Measurements from ENCODE around the gene SOBP.

DNA sequence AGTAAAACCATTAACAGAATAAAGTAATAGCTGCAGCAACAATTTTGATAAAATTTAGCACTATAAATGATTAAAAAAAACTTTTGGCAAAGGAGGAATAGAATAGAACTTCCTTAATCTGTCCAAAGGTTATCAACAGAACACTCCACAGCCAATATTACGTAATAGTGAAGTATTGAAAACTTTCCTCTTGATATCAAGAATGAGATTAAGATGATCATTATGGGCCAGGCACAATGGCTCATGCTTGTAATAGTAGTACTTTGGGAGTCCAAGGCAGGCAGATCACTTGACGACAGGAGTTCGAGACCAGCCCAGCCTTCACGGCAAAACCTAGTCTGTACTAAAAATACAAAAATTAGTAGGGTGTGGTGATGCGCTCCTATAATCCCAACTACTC, 26.0 kb downstream of the SOBP start:
- TF ChIP-seq, protein P1, sequence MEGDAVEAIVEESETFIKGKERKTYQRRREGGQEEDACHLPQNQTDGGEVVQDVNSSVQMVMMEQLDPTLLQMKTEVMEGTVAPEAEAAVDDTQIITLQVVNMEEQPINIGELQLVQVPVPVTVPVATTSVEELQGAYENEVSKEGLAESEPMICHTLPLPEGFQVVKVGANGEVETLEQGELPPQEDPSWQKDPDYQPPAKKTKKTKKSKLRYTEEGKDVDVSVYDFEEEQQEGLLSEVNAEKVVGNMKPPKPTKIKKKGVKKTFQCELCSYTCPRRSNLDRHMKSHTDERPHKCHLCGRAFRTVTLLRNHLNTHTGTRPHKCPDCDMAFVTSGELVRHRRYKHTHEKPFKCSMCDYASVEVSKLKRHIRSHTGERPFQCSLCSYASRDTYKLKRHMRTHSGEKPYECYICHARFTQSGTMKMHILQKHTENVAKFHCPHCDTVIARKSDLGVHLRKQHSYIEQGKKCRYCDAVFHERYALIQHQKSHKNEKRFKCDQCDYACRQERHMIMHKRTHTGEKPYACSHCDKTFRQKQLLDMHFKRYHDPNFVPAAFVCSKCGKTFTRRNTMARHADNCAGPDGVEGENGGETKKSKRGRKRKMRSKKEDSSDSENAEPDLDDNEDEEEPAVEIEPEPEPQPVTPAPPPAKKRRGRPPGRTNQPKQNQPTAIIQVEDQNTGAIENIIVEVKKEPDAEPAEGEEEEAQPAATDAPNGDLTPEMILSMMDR (tag by site-specific recombination; IDR thresholded peaks at IDR 0.05) = no peak
- TF ChIP-seq SCRT1 (tag by site-specific recombination; IDR thresholded peaks at IDR 0.05; ENCODE audit: borderline replicate concordance) (no peak), ZNF133 (tag by site-specific recombination; IDR thresholded peaks at IDR 0.05) (no peak), REPIN1 (tag by site-specific recombination; IDR thresholded peaks at IDR 0.05; ENCODE audit: low read depth) (no peak), ZNF274 (IDR thresholded peaks at IDR 0.05; ENCODE audit: low read length) (no peak), ZNF274 (tag by site-specific recombination; IDR thresholded peaks at IDR 0.05; ENCODE audit: borderline replicate concordance) (no peak), ZBTB21 (tag by site-specific recombination; IDR thresholded peaks at IDR 0.05) (no peak)
- TF ChIP-seq, protein P2, sequence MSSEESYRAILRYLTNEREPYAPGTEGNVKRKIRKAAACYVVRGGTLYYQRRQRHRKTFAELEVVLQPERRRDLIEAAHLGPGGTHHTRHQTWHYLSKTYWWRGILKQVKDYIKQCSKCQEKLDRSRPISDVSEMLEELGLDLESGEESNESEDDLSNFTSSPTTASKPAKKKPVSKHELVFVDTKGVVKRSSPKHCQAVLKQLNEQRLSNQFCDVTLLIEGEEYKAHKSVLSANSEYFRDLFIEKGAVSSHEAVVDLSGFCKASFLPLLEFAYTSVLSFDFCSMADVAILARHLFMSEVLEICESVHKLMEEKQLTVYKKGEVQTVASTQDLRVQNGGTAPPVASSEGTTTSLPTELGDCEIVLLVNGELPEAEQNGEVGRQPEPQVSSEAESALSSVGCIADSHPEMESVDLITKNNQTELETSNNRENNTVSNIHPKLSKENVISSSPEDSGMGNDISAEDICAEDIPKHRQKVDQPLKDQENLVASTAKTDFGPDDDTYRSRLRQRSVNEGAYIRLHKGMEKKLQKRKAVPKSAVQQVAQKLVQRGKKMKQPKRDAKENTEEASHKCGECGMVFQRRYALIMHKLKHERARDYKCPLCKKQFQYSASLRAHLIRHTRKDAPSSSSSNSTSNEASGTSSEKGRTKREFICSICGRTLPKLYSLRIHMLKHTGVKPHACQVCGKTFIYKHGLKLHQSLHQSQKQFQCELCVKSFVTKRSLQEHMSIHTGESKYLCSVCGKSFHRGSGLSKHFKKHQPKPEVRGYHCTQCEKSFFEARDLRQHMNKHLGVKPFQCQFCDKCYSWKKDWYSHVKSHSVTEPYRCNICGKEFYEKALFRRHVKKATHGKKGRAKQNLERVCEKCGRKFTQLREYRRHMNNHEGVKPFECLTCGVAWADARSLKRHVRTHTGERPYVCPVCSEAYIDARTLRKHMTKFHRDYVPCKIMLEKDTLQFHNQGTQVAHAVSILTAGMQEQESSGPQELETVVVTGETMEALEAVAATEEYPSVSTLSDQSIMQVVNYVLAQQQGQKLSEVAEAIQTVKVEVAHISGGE (tag by site-specific recombination; conservative IDR thresholded peaks at IDR 0.05; ENCODE audit: low read depth) = no peak
- TF ChIP-seq, protein P3, sequence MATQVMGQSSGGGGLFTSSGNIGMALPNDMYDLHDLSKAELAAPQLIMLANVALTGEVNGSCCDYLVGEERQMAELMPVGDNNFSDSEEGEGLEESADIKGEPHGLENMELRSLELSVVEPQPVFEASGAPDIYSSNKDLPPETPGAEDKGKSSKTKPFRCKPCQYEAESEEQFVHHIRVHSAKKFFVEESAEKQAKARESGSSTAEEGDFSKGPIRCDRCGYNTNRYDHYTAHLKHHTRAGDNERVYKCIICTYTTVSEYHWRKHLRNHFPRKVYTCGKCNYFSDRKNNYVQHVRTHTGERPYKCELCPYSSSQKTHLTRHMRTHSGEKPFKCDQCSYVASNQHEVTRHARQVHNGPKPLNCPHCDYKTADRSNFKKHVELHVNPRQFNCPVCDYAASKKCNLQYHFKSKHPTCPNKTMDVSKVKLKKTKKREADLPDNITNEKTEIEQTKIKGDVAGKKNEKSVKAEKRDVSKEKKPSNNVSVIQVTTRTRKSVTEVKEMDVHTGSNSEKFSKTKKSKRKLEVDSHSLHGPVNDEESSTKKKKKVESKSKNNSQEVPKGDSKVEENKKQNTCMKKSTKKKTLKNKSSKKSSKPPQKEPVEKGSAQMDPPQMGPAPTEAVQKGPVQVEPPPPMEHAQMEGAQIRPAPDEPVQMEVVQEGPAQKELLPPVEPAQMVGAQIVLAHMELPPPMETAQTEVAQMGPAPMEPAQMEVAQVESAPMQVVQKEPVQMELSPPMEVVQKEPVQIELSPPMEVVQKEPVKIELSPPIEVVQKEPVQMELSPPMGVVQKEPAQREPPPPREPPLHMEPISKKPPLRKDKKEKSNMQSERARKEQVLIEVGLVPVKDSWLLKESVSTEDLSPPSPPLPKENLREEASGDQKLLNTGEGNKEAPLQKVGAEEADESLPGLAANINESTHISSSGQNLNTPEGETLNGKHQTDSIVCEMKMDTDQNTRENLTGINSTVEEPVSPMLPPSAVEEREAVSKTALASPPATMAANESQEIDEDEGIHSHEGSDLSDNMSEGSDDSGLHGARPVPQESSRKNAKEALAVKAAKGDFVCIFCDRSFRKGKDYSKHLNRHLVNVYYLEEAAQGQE (tag by site-specific recombination; IDR thresholded peaks at IDR 0.05) = no peak
- TF ChIP-seq, protein P4, sequence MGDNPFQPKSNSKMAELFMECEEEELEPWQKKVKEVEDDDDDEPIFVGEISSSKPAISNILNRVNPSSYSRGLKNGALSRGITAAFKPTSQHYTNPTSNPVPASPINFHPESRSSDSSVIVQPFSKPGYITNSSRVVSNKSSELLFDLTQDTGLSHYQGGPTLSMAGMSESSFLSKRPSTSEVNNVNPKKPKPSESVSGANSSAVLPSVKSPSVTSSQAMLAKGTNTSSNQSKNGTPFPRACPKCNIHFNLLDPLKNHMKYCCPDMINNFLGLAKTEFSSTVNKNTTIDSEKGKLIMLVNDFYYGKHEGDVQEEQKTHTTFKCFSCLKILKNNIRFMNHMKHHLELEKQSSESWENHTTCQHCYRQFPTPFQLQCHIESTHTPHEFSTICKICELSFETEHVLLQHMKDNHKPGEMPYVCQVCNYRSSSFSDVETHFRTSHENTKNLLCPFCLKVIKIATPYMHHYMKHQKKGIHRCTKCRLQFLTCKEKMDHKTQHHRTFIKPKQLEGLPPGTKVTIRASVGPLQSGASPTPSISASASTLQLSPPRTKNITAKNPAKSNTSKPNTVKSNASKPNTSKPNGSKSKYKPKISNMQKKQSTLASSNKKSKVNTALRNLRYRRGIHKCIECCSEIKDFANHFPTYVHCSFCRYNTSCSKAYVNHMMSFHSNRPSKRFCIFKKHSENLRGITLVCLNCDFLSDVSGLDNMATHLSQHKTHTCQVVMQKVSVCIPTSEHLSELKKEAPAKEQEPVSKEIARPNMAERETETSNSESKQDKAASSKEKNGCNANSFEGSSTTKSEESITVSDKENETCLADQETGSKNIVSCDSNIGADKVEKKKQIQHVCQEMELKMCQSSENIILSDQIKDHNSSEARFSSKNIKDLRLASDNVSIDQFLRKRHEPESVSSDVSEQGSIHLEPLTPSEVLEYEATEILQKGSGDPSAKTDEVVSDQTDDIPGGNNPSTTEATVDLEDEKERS (tag by site-specific recombination; IDR thresholded peaks at IDR 0.05) = no peak
- TF ChIP-seq, protein P5, sequence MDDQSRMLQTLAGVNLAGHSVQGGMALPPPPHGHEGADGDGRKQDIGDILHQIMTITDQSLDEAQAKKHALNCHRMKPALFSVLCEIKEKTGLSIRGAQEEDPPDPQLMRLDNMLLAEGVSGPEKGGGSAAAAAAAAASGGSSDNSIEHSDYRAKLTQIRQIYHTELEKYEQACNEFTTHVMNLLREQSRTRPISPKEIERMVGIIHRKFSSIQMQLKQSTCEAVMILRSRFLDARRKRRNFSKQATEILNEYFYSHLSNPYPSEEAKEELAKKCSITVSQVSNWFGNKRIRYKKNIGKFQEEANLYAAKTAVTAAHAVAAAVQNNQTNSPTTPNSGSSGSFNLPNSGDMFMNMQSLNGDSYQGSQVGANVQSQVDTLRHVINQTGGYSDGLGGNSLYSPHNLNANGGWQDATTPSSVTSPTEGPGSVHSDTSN (CRISPR knock-in tag; IDR thresholded peaks at IDR 0.05) = no peak

All from HEK293 (cell line).